Right atrium auricular region (tissue), 2 donors: ENCODE data around the gene GNAO1. TPM values are rescaled to one million over a fixed set of nuclear protein-coding genes. Genes with fewer than 3 reads are reported as not detected.

ENCODE experiments used
- DNase-seq: peaks from one replicate; pipeline ENCODE4 v3.0.0-alpha.2; 2019; ENCODE audit warnings: low spot score
- H3K27ac ChIP-seq, 2 donors: fragments of 200-600 bp; sonication (generic); 1 replicate in 1 of 2; 2 replicates in 1 of 2; pipeline ENCODE4 v1.5.1; 2016 to 2019
- H3K27me3 ChIP-seq, 2 donors: fragments of 200-600 bp; sonication (generic); one replicate each; pipeline versions ENCODE4 v1.5.1 to v1.6.0; 2017 to 2019
- H3K36me3 ChIP-seq: fragments of 200-600 bp; sonication (generic); one replicate; pipeline ENCODE4 v1.5.1; 2016
- H3K4me1 ChIP-seq, 2 donors: fragments of 200-600 bp; sonication (generic); one replicate each; pipeline versions ENCODE4 v1.5.1 to v1.6.0; 2017 to 2019
- H3K4me3 ChIP-seq, 2 donors: fragments of 200-600 bp; sonication (generic); 1 replicate in 1 of 2; 2 replicates in 1 of 2; pipeline ENCODE4 v1.5.1; 2017 to 2019; ENCODE audit warnings: mild to moderate bottlenecking in 1 of 2, moderate library complexity in 1 of 2
- H3K9me3 ChIP-seq, 2 donors: fragments of 200-600 bp; sonication (generic); one replicate each; pipeline ENCODE4 v1.5.1; 2019
- CTCF ChIP-seq, 2 donors: fragments of 200-600 bp; sonication (generic); IDR thresholded peaks; one replicate each; pipeline ENCODE4 v1.5.1; 2019; ENCODE audit warnings: antibody characterized with exemption in 2 of 2
- total RNA-seq, 2 donors: library from RNA; depleted of rRNA; stranded (reverse); fragments of >200 nt; gene quantifications; one replicate each; pipeline ENCODE4 v1.1.0, GENCODE V29; 2016

GNAO1 gene
- total RNA-seq, 2 donors from 2014 or later: 43.1 to 54.8 TPM

- peaks cover 0 to 43% of the 10 kb centered on the region in 2 donors for H3K4me1 ChIP-seq
- H3K27ac ChIP-seq: no peak overlapping the region
- no peaks in the 10 kb centered on the region for H3K27me3 ChIP-seq
- TF ChIP-seq CTCF (IDR thresholded peaks at IDR 0.05): no peak
- no peak for DNase-seq
- H3K36me3 ChIP-seq: no peaks in the 10 kb centered on the region
- no peak overlapping the region for H3K4me3 ChIP-seq
- no peaks in the 10 kb centered on the region for H3K9me3 ChIP-seq
Observed at GRCh38 chr16:56242740-56243139, 51.5 kb downstream of the GNAO1 start.

- no peak overlapping the region for H3K4me3 ChIP-seq
- peak overlapping the region in 1 of 2 donors; percentile 69 for H3K27ac ChIP-seq
- no peaks in the 10 kb centered on the region for H3K9me3 ChIP-seq
- TF ChIP-seq CTCF (IDR thresholded peaks at IDR 0.05): no peak
- no peak for DNase-seq
- no peaks in the 10 kb centered on the region for H3K27me3 ChIP-seq
- H3K4me1 ChIP-seq: peaks cover 0 to 31% of the 10 kb centered on the region in 2 donors
- no peaks in the 10 kb centered on the region for H3K36me3 ChIP-seq
Observed at GRCh38 chr16:56244612-56245011, 53.3 kb downstream of the GNAO1 start.

GRCh38 chr16:56245197-56245596 lies 53.9 kb downstream of the GNAO1 start:
- Histone ChIP-seq H3K36me3 (no peaks in the 10 kb centered on the region), H3K4me1 (peaks cover 0 to 25% of the 10 kb centered on the region in 2 donors), H3K27me3 (no peaks in the 10 kb centered on the region), H3K4me3 (no peak overlapping the region), H3K9me3 (no peaks in the 10 kb centered on the region), H3K27ac (peak overlapping the region; percentile 59 to 69)
- no peak for DNase-seq
- no peak for TF ChIP-seq CTCF (IDR thresholded peaks at IDR 0.05)

- no peaks in the 10 kb centered on the region for H3K9me3 ChIP-seq
- H3K4me1 ChIP-seq: peaks cover 0 to 23% of the 10 kb centered on the region in 2 donors
- no peaks in the 10 kb centered on the region for H3K36me3 ChIP-seq
- no peak for DNase-seq
- no peaks in the 10 kb centered on the region for H3K27me3 ChIP-seq
- H3K4me3 ChIP-seq: no peak overlapping the region
- H3K27ac ChIP-seq: peak overlapping the region; percentile 59 to 69
- peak in 1 of 2 donors; percentile 43 for TF ChIP-seq CTCF (IDR thresholded peaks at IDR 0.05)
Observed at GRCh38 chr16:56246051-56246817, 54.9 kb downstream of the GNAO1 start.

- H3K4me1 ChIP-seq: peaks cover 0 to 29% of the 10 kb centered on the region in 2 donors
- TF ChIP-seq CTCF (IDR thresholded peaks at IDR 0.05): no peak
- peak overlapping the region; percentile 59 to 69 for H3K27ac ChIP-seq
- no peaks in the 10 kb centered on the region for H3K27me3 ChIP-seq
- H3K4me3 ChIP-seq: no peak overlapping the region
- DNase-seq: no peak
- no peaks in the 10 kb centered on the region for H3K36me3 ChIP-seq
- no peaks in the 10 kb centered on the region for H3K9me3 ChIP-seq
Observed at GRCh38 chr16:56247018-56247417, 55.7 kb downstream of the GNAO1 start.
